GM18517 (cell line): ENCODE measurements around the gene HOXD9.

Source experiments
- ATAC-seq: cut with Tn5 transposase; IDR thresholded peaks from one replicate; pipeline ENCODE4 v1.9.1; 2021; ENCODE audit warnings: mild to moderate bottlenecking, moderate library complexity; ENCODE audit not compliant: unreplicated experiment

The HOXD9 gene

GRCh38 chr2:176110415-176111308, 11.9 kb upstream of the HOXD9 start:
- ATAC-seq, result no peak

- ATAC-seq, result no peak
Measured at GRCh38 chr2:176111309-176111663, 11.2 kb upstream of the HOXD9 start.

GRCh38 chr2:176111846-176112374, 10.6 kb upstream of the HOXD9 start:
- ATAC-seq, result no peak

- ATAC-seq, result no peak
Measured at GRCh38 chr2:176112375-176113302, 9.9 kb upstream of the HOXD9 start.

GRCh38 chr2:176114120-176114929, 8.2 kb upstream of the HOXD9 start:
- no peak for ATAC-seq

- ATAC-seq, result no peak
Measured at GRCh38 chr2:176114930-176115625, 7.4 kb upstream of the HOXD9 start.

GRCh38 chr2:176115883-176116813, 6.4 kb upstream of the HOXD9 start, which contains the start of gene HOXD10:
TSS of gene HOXD10 (plus strand) at chr2:176116778. CDS start at chr2:176116834, 56 bp downstream.
- ATAC-seq, result no peak

- no peak for ATAC-seq
Measured at GRCh38 chr2:176117162-176117822, 5.2 kb upstream of the HOXD9 start.

GRCh38 chr2:176117823-176118371, 4.6 kb upstream of the HOXD9 start:
- ATAC-seq, result no peak

- ATAC-seq, result no peak
Measured at GRCh38 chr2:176118601-176119339, 3.7 kb upstream of the HOXD9 start.

- no peak for ATAC-seq
Measured at GRCh38 chr2:176120364-176121189, 1.9 kb upstream of the HOXD9 start.

- ATAC-seq, result no peak
Measured at GRCh38 chr2:176121190-176122051, 1.1 kb upstream of the HOXD9 start.

GRCh38 chr2:176122052-176122682, 352 bp upstream of the HOXD9 start:
- ATAC-seq, result no peak

GRCh38 chr2:176123411-176124109, 1.0 kb downstream of the HOXD9 start:
- ATAC-seq, result no peak
